Activated T-helper 9 cell treated with anti-CD3 and anti-CD28 coated beads, Interleukin-2, amount 50 U/mL, for 16 hours (primary cell): ENCODE results near the gene NUDC.

Source experiments
- DNase-seq: peaks from one replicate; pipeline ENCODE4 v3.0.0-alpha.2; 2020; ENCODE audit warnings: low read depth

Gene NUDC

GRCh38 chr1:26991310-26992116 is 70.0 kb downstream of the NUDC start:
- no peak for DNase-seq

DNA sequence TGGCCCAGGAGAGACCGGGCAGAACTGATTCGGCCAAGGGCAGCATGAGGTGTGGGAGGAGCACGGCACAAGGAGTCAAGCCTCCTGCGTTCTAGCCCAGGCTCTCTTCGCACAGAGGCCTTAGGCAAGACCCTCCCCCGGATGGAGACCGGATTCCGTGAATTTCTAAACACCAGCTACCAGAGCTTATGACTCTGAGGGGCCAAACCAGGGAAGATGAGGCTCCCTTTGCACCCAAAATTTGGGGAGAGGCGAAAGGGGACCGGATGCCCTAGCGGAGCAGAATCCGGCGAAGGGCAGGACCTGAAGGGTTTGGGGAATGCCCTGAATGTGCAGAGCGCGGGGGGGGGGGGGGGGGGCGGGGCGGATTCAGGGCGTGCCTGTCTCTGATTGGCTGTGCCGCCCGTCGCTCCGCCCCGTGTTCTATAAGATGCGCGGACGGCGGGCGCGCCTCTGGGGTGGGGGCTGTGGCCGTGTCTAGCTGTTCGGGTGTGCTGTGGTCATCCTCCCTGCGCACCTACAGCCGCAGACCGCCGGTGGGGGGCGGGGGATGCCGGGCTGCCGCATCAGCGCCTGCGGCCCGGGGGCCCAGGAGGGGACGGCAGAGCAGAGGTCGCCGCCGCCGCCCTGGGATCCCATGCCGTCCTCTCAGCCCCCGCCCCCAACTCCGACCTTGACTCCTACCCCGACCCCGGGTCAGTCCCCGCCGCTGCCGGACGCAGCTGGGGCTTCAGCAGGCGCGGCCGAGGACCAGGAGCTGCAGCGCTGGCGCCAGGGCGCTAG is 71.9 kb downstream of the NUDC start, which contains the start of gene TRNP1:
Gene TRNP1, plus strand, starts transcription at position 456 of the 783 bp plus-strand sequence. Its CDS starts 95 bp downstream, at position 551.
- DNase-seq, result peak; percentile 60

DNA sequence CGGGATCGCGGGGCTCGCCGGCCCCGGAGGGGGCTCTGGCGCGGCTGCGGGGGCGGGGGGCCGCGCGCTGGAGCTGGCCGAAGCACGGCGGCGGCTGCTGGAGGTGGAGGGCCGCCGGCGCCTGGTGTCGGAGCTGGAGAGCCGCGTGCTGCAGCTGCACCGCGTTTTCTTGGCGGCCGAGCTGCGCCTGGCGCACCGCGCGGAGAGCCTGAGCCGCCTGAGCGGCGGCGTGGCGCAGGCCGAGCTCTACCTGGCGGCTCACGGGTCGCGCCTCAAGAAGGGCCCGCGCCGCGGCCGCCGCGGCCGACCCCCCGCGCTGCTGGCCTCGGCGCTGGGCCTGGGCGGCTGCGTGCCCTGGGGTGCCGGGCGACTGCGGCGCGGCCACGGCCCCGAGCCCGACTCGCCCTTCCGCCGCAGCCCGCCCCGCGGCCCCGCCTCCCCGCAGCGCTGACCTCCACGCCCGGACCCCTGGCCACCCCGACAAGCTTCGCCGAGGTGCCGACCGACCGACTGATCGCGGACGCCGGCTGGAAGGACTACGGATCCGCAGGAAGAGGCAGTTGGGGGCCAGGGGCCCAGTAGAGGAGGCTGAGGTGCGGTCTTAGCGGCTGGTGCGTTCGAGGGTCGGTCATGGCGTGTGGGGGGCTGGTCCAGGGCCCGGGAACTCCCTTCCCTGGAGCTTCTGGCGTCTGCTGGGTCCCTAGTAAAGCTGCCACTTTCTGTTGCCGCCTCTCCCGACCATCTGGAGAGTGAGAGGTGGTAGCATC is 72.7 kb downstream of the NUDC start:
- DNase-seq, result no peak

DNA sequence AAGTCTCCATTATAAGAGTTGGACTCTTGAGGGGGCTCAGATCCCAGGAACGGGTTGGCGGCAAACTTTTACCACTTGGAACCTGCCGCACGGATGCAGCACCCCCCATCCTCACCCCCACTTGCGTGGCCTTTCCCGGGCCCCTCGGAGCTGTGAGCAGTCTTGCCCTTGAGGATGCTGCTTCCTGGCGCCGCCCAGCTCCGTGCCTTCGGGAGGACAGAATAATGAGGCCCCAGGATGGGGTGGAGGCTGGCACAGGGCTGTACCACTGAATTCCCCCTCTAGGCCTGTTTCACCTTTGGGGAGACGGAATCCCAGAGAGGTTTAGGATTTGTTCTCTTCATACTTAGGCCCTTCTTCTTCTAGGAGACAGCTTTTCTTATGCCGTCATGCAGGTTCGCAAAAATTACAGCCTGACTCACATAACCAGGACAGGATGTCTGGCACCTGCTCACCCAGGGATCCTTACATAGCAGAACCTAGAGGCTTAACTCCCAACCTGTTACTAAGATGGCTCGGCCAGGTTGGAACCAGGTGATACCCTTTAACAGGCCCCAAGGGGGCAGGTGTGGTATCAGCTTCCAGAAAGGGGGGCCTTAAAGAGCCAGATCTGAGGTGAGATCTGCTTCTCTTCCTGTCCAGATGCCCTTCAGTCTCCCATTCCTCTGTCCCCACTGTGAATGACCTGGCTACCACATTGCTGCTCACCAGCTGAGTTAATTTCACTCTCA is 73.4 kb downstream of the NUDC start:
- no peak for DNase-seq

- DNase-seq, result no peak
Measured at GRCh38 chr1:26996024-26996423, 74.5 kb downstream of the NUDC start.
